Ovary (tissue), 3 donors: Measurements from ENCODE around the gene TBC1D22B.

ENCODE experiments used
- EP300 ChIP-seq: sonication (generic); formaldehyde crosslinking; IDR thresholded peaks from one replicate; pipeline ENCODE4 v1.6.1; 2017; ENCODE audit warnings: antibody characterized with exemption
- TF ChIP-seq, protein P1 (sequence below), 3 donors: fragments of 450-650 bp in 2 of 3; fragments of 200-600 bp in 1 of 3; IDR thresholded peaks; one replicate each; pipeline versions ENCODE4 v1.5.1 to v1.8.0; 2016 to 2022; ENCODE audit warnings: antibody characterized with exemption in 3 of 3, mild to moderate bottlenecking in 1 of 3
- donor health status: DM: no; HTN: no; CAD: no.

DNA sequence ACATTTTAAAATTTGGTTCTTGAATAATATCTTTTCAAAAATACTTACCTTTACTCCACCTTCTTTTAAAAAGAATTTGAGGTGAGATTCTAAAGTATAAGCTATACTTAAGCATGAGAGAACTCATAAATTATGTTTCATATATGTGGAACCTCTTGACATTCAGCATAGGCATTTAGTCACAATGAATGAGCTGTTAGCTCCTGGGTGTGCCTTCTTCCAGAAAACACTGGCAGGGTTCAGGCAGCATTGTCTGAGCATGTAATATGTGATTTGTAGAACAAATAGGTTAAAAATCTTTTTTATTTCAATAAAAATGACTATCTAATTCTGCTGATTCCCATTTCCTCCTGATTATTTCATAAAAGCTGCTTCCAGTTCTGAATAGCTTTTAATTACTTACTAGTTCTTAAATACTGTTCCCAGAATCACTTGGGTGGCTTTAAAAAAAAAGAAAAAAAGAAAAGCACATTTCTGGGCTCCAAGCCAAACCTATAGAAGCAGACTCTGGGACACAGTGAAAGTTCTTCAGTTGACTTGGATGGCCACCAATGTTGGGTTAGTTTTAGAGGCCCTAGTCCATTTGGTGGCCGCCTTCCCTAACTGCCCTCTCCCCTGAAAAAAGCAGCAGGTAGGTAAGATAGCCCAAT, 116.4 kb downstream of the TBC1D22B start:
- TF ChIP-seq, protein P1, sequence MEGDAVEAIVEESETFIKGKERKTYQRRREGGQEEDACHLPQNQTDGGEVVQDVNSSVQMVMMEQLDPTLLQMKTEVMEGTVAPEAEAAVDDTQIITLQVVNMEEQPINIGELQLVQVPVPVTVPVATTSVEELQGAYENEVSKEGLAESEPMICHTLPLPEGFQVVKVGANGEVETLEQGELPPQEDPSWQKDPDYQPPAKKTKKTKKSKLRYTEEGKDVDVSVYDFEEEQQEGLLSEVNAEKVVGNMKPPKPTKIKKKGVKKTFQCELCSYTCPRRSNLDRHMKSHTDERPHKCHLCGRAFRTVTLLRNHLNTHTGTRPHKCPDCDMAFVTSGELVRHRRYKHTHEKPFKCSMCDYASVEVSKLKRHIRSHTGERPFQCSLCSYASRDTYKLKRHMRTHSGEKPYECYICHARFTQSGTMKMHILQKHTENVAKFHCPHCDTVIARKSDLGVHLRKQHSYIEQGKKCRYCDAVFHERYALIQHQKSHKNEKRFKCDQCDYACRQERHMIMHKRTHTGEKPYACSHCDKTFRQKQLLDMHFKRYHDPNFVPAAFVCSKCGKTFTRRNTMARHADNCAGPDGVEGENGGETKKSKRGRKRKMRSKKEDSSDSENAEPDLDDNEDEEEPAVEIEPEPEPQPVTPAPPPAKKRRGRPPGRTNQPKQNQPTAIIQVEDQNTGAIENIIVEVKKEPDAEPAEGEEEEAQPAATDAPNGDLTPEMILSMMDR (IDR thresholded peaks at IDR 0.05) = no peak
- TF ChIP-seq EP300 = no peak
